HUES48 (cell line): ENCODE data around the gene NRCAM.
"Not testable (repeated sequence)": the region's sequence is repeated elsewhere in the genome, so short reads cannot be mapped to it uniquely, and the experiment has no call there.

Source experiments
- H3K27ac ChIP-seq: one replicate; pipeline ENCODE4 v1.7.0; 2013; ENCODE audit warnings: low read depth, low read length, inconsistent platforms
- H3K27me3 ChIP-seq: 2 replicates; pipeline ENCODE4 v1.6.1; 2013; ENCODE audit warnings: mild to moderate bottlenecking, low read length; ENCODE audit not compliant: control insufficient read depth, insufficient read depth
- H3K36me3 ChIP-seq: 2 replicates; pipeline ENCODE4 v1.6.1; 2013; ENCODE audit warnings: low read length; ENCODE audit not compliant: control insufficient read depth, insufficient read depth
- H3K4me1 ChIP-seq: 2 replicates; pipeline ENCODE4 v1.6.1; 2013; ENCODE audit warnings: mild to moderate bottlenecking, low read length; ENCODE audit not compliant: control insufficient read depth, insufficient read depth
- H3K4me3 ChIP-seq: 2 replicates; pipeline ENCODE4 v1.5.1; 2013; ENCODE audit warnings: mild to moderate bottlenecking, low read depth, low read length
- H3K9ac ChIP-seq: 2 replicates; pipeline ENCODE4 v1.6.1; 2013; ENCODE audit warnings: mild to moderate bottlenecking, low read depth, low read length, moderate library complexity
- H3K9me3 ChIP-seq: 2 replicates; pipeline ENCODE4 v1.6.1; 2013; ENCODE audit warnings: low read length; ENCODE audit not compliant: control insufficient read depth, insufficient read depth

The NRCAM gene

GRCh38 chr7:108455998-108456677, at the start of gene NRCAM:
NRCAM (minus strand) TSS chr7:108456436; CDS start chr7:108240064, 216,372 bp downstream.
- H3K27me3 ChIP-seq = peaks cover 60% of the 10 kb centered on the region

GRCh38 chr7:108504576-108504975, 48.3 kb upstream of the NRCAM start:
- H3K27ac ChIP-seq, H3K36me3 ChIP-seq, H3K4me1 ChIP-seq, H3K9ac ChIP-seq, H3K4me3 ChIP-seq, H3K27me3 ChIP-seq, H3K9me3 ChIP-seq: not testable (repeated sequence)

More at GRCh38 chr7:108455998-108456677, at the start of gene NRCAM:
- Histone ChIP-seq H3K4me1 (peaks cover 16% of the 10 kb centered on the region), H3K9ac (no peak within 1 kb of the TSS), H3K27ac (peak within 1 kb of the TSS; percentile 18), H3K9me3 (no peaks in the 10 kb centered on the region), H3K4me3 (peak within 1 kb of the TSS; percentile 90), H3K36me3 (no peaks in the 10 kb centered on the region)

- Histone ChIP-seq H3K9ac (no peak overlapping the region), H3K27me3 (no peaks in the 10 kb centered on the region), H3K27ac (no peak overlapping the region), H3K4me3 (no peak overlapping the region), H3K36me3 (peaks cover 12% of the 10 kb centered on the region), H3K4me1 (no peaks in the 10 kb centered on the region), H3K9me3 (no peaks in the 10 kb centered on the region)
These were observed 47.1 kb upstream of the NRCAM start for GRCh38 chr7:108503112-108504026.

GRCh38 chr7:108499566-108499965, 43.3 kb upstream of the NRCAM start:
- Histone ChIP-seq H3K4me1 (no peaks in the 10 kb centered on the region), H3K9me3 (no peaks in the 10 kb centered on the region), H3K4me3 (no peak overlapping the region), H3K27me3 (no peaks in the 10 kb centered on the region), H3K9ac (no peak overlapping the region), H3K27ac (no peak overlapping the region), H3K36me3 (peaks cover 24% of the 10 kb centered on the region)

GRCh38 chr7:108498481-108498880, 42.2 kb upstream of the NRCAM start:
- Histone ChIP-seq H3K27me3 (no peaks in the 10 kb centered on the region), H3K27ac (no peak overlapping the region), H3K9me3 (no peaks in the 10 kb centered on the region), H3K36me3 (peaks cover 24% of the 10 kb centered on the region), H3K4me3 (no peak overlapping the region), H3K4me1 (no peaks in the 10 kb centered on the region), H3K9ac (no peak overlapping the region)

GRCh38 chr7:108497082-108497725, 41.0 kb upstream of the NRCAM start:
- Histone ChIP-seq H3K9ac (no peak overlapping the region), H3K27me3 (no peaks in the 10 kb centered on the region), H3K27ac (no peak overlapping the region), H3K9me3 (no peaks in the 10 kb centered on the region), H3K4me3 (no peak overlapping the region), H3K36me3 (peaks cover 24% of the 10 kb centered on the region), H3K4me1 (no peaks in the 10 kb centered on the region)

- no peak overlapping the region for H3K9ac ChIP-seq
- H3K36me3 ChIP-seq = 0 out of 2 replicates have a peak, but pooled peaks cover 12% of the 10 kb centered on the region
- no peak overlapping the region for H3K27ac ChIP-seq
- no peaks in the 10 kb centered on the region for H3K9me3 ChIP-seq
- H3K4me3 ChIP-seq = no peak overlapping the region
- H3K4me1 ChIP-seq = no peaks in the 10 kb centered on the region
- H3K27me3 ChIP-seq = no peaks in the 10 kb centered on the region
These were observed 36.5 kb upstream of the NRCAM start for GRCh38 chr7:108492742-108493141.

GRCh38 chr7:108488768-108489538, 32.7 kb upstream of the NRCAM start:
- Histone ChIP-seq H3K9me3 (no peaks in the 10 kb centered on the region), H3K27me3 (no peaks in the 10 kb centered on the region), H3K36me3 (peaks cover 5% of the 10 kb centered on the region; the same call in 1 of the 2 replicates), H3K4me3 (no peak overlapping the region), H3K9ac (no peak overlapping the region), H3K4me1 (no peaks in the 10 kb centered on the region), H3K27ac (no peak overlapping the region)

GRCh38 chr7:108487646-108488045, 31.4 kb upstream of the NRCAM start:
- Histone ChIP-seq H3K9me3 (no peaks in the 10 kb centered on the region), H3K27me3 (no peaks in the 10 kb centered on the region), H3K36me3 (peaks cover 5% of the 10 kb centered on the region; the same call in 1 of the 2 replicates), H3K9ac (no peak overlapping the region), H3K4me1 (no peaks in the 10 kb centered on the region), H3K4me3 (no peak overlapping the region), H3K27ac (no peak overlapping the region)

GRCh38 chr7:108486291-108486966, 30.2 kb upstream of the NRCAM start:
- no peak overlapping the region for H3K27ac ChIP-seq
- no peaks in the 10 kb centered on the region for H3K9me3 ChIP-seq
- no peaks in the 10 kb centered on the region for H3K4me1 ChIP-seq
- no peak overlapping the region for H3K4me3 ChIP-seq
- H3K9ac ChIP-seq = no peak overlapping the region
- H3K36me3 ChIP-seq = peaks cover 5% of the 10 kb centered on the region; the same call in 1 of the 2 replicates
- no peaks in the 10 kb centered on the region for H3K27me3 ChIP-seq
